Kidney (tissue), 14 donors: ENCODE data around the gene PCDHGB7. TPM values are rescaled to one million over a fixed set of nuclear protein-coding genes. Genes with fewer than 3 reads are reported as not detected.
A peak's percentile ranks its signal among the peaks of the same experiment; 100 is the strongest.
"Not testable (repeated sequence)": the region's sequence is repeated elsewhere in the genome, so short reads cannot be mapped to it uniquely, and the experiment has no call there.

ENCODE experiments used
- DNase-seq, 5 donors: peaks; one replicate each; pipeline ENCODE4 v3.0.0-alpha.2; 2013 to 2020
- FAIRE-seq: peaks from 2 replicates; lab custom pipeline; 2012; peaks lifted over from hg19 to GRCh38; lab: Jason Lieb, UNC
- H3K27ac ChIP-seq, 2 donors: one replicate each; pipeline ENCODE4 v1.7.0; 2013; ENCODE audit warnings: low read depth in 2 of 2, low read length in 2 of 2, inconsistent platforms in 1 of 2
- H3K27me3 ChIP-seq: one replicate; pipeline ENCODE4 v1.7.1; 2013; ENCODE audit warnings: low read length, inconsistent platforms; ENCODE audit not compliant: control insufficient read depth, insufficient read depth
- H3K36me3 ChIP-seq, 3 donors: one replicate each; pipeline versions ENCODE4 v1.7.0 to v1.7.1; 2013; ENCODE audit warnings: low read length in 3 of 3, control low read depth in 1 of 3, inconsistent platforms in 1 of 3; ENCODE audit not compliant: insufficient read depth in 3 of 3, control insufficient read depth in 2 of 3
- H3K4me1 ChIP-seq, 3 donors: one replicate each; pipeline versions ENCODE4 v1.7.0 to v1.7.1; 2013; ENCODE audit warnings: low read length in 3 of 3, inconsistent platforms in 1 of 3, low read depth in 1 of 3; ENCODE audit not compliant: control insufficient read depth in 2 of 3, insufficient read depth in 2 of 3
- H3K4me3 ChIP-seq, 3 donors: one replicate each; pipeline versions ENCODE4 v1.7.0 to v1.8.1; 2013; ENCODE audit warnings: low read length in 3 of 3, control low read depth in 1 of 3, inconsistent platforms in 1 of 3
- H3K9ac ChIP-seq, 3 donors: one replicate each; pipeline versions ENCODE4 v1.7.0 to v1.7.1; 2013; ENCODE audit warnings: low read length in 3 of 3, control low read depth in 1 of 3, inconsistent platforms in 1 of 3
- H3K9me3 ChIP-seq, 3 donors: one replicate each; pipeline versions ENCODE4 v1.7.0 to v1.7.1; 2013; ENCODE audit warnings: low read length in 3 of 3, control low read depth in 1 of 3, inconsistent platforms in 1 of 3; ENCODE audit not compliant: control insufficient read depth in 2 of 3, insufficient read depth in 1 of 3
- intact Hi-C: fragments of 100-400 bp; cut with DNase I; formaldehyde crosslinking; loops from one replicate; pipeline ENCODE4 v1.11.1; 2022
- polyA plus RNA-seq: library from polyadenylated mRNA; stranded (reverse); fragments of 350-450 nt; fragmentation: Illumina TruSeq; extraction: RNeasy Lipid Tissue Mini Kit (QIAGEN cat#74804); gene quantifications from one replicate; pipeline ENCODE4 v1.2.3, GENCODE V29; 2014; ENCODE audit warnings: low read depth, low replicate concordance; ENCODE audit not compliant: insufficient read depth
- total RNA-seq: library from RNA; stranded (reverse); fragmentation: NEBNext Ultra II Directional; extraction: Animal tissue kit (Norgen Biotek cat#: 25700); gene quantifications from one replicate; pipeline ENCODE4 v1.2.1, GENCODE V29; 2021
- TF ChIP-seq, protein P1 (sequence below): IDR thresholded peaks from 3 replicates; pipeline ENCODE4 v1.5.1; 2012; ENCODE audit warnings: mild to moderate bottlenecking, moderate library complexity, borderline replicate concordance; ENCODE audit not compliant: insufficient read depth; ENCODE audit errors: extremely low read depth
- donor health status: control.
- donor health status: control.
- donor health status: control.
- donor health status: control.
- donor health status: control.
- donor health status: DM: yes; HTN: yes; CAD: no.
- donor health status: Normal renal cell carcinoma (clear cell type).

Gene PCDHGB7
- total and polyA plus RNA-seq, 2 donors from 2014 or later = 1.0 to 15.1 TPM

DNA sequence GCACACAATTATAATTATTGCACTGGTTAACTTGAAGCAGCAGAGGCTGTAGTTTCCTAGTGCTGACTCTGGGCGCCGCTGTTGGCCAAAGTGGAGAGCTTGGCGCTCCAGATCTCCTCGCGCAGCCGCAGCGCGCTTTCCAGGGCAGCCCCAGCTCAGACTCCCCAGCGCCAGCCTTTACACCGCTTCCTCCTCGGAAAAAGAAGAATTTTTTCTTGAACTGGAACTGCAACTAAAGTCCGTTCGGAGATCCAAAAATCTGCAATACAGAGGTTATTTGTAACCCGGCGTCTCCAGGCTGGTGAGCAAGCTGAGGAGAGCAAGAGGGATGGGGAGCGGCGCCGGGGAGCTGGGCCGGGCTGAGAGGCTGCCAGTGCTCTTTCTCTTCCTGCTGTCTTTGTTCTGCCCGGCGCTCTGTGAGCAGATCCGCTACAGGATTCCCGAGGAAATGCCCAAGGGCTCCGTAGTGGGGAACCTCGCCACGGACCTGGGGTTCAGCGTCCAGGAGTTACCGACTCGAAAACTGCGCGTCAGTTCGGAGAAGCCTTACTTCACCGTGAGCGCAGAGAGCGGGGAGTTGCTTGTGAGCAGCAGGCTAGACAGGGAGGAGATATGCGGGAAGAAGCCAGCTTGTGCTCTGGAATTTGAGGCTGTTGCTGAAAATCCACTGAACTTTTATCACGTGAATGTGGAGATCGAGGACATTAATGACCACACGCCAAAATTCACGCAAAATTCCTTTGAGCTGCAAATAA lies 29.7 kb upstream of the PCDHGB7 start, which contains the start of gene PCDHGB4:
TSS of gene PCDHGB4 (plus strand) at position 142 of the 755 bp plus-strand sequence. CDS start at position 329, 187 bp downstream.
- not testable (repeated sequence) for H3K27ac ChIP-seq
- H3K4me3 ChIP-seq = peak within 1 kb of the TSS in 2 of 3 donors; percentile 23 to 25
- peak in 3 of 5 donors; percentile 29 to 48 (median 33) for DNase-seq

DNA sequence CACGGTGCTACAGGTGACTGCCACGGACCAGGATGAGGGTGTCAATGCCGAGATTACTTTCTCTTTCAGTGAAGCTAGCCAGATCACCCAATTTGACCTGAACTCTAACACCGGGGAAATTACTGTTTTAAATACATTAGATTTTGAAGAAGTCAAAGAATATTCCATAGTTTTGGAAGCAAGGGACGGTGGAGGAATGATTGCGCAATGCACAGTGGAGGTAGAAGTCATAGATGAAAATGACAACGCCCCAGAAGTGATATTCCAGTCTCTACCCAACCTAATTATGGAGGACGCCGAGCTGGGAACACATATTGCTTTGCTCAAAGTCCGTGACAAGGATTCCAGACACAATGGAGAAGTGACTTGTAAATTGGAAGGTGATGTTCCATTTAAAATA lies 28.8 kb upstream of the PCDHGB7 start:
- no peak overlapping the region for H3K9ac ChIP-seq
- DNase-seq (no peak), FAIRE-seq (no peak)
- intact Hi-C loops = no loop called here
- H3K27ac ChIP-seq = no peak overlapping the region
- H3K36me3 ChIP-seq = no peaks in the 10 kb centered on the region
- H3K9me3 ChIP-seq = peaks cover 4 to 84% (median 19%) of the 10 kb centered on the region in 3 donors
- TF ChIP-seq, protein P1, sequence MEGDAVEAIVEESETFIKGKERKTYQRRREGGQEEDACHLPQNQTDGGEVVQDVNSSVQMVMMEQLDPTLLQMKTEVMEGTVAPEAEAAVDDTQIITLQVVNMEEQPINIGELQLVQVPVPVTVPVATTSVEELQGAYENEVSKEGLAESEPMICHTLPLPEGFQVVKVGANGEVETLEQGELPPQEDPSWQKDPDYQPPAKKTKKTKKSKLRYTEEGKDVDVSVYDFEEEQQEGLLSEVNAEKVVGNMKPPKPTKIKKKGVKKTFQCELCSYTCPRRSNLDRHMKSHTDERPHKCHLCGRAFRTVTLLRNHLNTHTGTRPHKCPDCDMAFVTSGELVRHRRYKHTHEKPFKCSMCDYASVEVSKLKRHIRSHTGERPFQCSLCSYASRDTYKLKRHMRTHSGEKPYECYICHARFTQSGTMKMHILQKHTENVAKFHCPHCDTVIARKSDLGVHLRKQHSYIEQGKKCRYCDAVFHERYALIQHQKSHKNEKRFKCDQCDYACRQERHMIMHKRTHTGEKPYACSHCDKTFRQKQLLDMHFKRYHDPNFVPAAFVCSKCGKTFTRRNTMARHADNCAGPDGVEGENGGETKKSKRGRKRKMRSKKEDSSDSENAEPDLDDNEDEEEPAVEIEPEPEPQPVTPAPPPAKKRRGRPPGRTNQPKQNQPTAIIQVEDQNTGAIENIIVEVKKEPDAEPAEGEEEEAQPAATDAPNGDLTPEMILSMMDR = no peak
- H3K4me1 ChIP-seq = no peaks in the 10 kb centered on the region
- H3K4me3 ChIP-seq = peak overlapping the region in 2 of 3 donors; percentile 23 to 25
- H3K27me3 ChIP-seq = no peaks in the 10 kb centered on the region

More for the DNA sequence above, 29.7 kb upstream of the PCDHGB7 start, which contains the start of gene PCDHGB4:
- H3K27me3 ChIP-seq, H3K36me3 ChIP-seq, H3K4me1 ChIP-seq, intact Hi-C loops, H3K9ac ChIP-seq, FAIRE-seq: not testable (repeated sequence)
- H3K9me3 ChIP-seq = peaks cover 4 to 85% (median 19%) of the 10 kb centered on the region in 3 donors
- TF ChIP-seq, protein P1 = peak; percentile 28

DNA sequence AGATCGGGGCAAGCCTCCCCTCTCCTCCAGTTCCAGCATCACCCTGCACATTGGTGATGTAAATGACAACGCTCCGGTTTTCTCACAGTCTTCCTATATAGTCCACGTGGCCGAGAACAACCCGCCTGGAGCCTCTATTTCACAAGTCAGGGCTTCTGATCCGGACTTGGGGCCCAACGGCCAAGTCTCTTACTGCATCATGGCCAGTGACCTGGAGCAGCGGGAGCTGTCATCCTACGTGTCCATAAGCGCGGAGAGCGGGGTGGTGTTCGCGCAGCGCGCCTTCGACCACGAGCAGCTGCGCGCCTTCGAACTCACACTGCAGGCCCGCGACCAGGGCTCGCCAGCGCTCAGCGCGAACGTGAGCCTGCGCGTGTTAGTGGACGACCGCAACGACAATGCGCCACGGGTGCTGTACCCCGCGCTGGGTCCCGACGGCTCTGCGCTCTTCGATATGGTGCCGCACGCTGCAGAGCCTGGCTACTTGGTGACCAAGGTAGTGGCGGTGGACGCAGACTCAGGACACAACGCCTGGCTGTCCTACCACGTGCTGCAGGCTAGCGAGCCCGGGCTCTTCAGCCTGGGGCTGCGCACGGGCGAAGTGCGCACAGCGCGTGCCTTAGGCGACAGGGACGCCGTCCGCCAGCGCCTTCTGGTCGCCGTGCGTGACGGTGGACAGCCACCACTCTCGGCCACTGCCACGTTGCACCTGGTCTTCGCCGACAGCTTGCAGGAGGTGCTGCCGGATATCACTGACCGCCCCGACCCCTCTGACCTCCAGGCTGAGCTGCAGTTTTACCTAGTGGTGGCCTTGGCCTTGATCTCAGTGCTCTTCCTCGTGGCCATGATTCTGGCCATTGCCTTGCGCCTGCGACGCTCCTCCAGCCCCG lies 28.1 kb upstream of the PCDHGB7 start:
- FAIRE-seq = no peak
- DNase-seq = no peak
- H3K27me3 ChIP-seq = no peaks in the 10 kb centered on the region
- H3K9ac ChIP-seq = no peak overlapping the region
- H3K9me3 ChIP-seq = peaks cover 6 to 86% (median 19%) of the 10 kb centered on the region in 3 donors
- H3K27ac ChIP-seq = no peak overlapping the region
- H3K36me3 ChIP-seq = no peaks in the 10 kb centered on the region
- intact Hi-C loops = no loop called here
- H3K4me1 ChIP-seq = no peaks in the 10 kb centered on the region
- TF ChIP-seq, protein P1 = no peak
- no peak overlapping the region for H3K4me3 ChIP-seq
